GM15510 (cell line): Measurements from ENCODE around the gene MARCO.

Experiments
- POLR2A ChIP-seq: IDR thresholded peaks from 3 replicates; pipeline ENCODE4 v1.6.1; 2011; ENCODE audit warnings: borderline replicate concordance; ENCODE audit not compliant: insufficient read length; ENCODE audit errors: extremely low read depth

The MARCO gene

GRCh38 chr2:118980022-118980421, 38.0 kb downstream of the MARCO start:
- no peak for TF ChIP-seq POLR2A

- TF ChIP-seq POLR2A: no peak
Measured at GRCh38 chr2:118980573-118980972, 38.6 kb downstream of the MARCO start.

- TF ChIP-seq POLR2A: no peak
Measured at GRCh38 chr2:118981632-118982031, 39.6 kb downstream of the MARCO start.

- TF ChIP-seq POLR2A: no peak
Measured at GRCh38 chr2:118982039-118982438, 40.0 kb downstream of the MARCO start.

- no peak for TF ChIP-seq POLR2A
Measured at GRCh38 chr2:118983133-118983532, 41.1 kb downstream of the MARCO start.

- TF ChIP-seq POLR2A: no peak
Measured at GRCh38 chr2:118983915-118984314, 41.9 kb downstream of the MARCO start.

- TF ChIP-seq POLR2A: no peak
Measured at GRCh38 chr2:118986738-118987137, 44.7 kb downstream of the MARCO start.

GRCh38 chr2:118987886-118988285, 45.9 kb downstream of the MARCO start:
- TF ChIP-seq POLR2A: no peak

- no peak for TF ChIP-seq POLR2A
Measured at GRCh38 chr2:118988706-118989105, 46.7 kb downstream of the MARCO start.

- no peak for TF ChIP-seq POLR2A
Measured at GRCh38 chr2:118989481-118989880, 47.5 kb downstream of the MARCO start.

GRCh38 chr2:118990757-118991545, 49.0 kb downstream of the MARCO start:
- no peak for TF ChIP-seq POLR2A

GRCh38 chr2:118991554-118991953, 49.6 kb downstream of the MARCO start:
- TF ChIP-seq POLR2A: no peak

- TF ChIP-seq POLR2A: no peak
Measured at GRCh38 chr2:118992740-118993391, 50.9 kb downstream of the MARCO start.

- TF ChIP-seq POLR2A: no peak
Measured at GRCh38 chr2:118993392-118993752, 51.4 kb downstream of the MARCO start.

- no peak for TF ChIP-seq POLR2A
Measured at GRCh38 chr2:118994172-118994700, 52.2 kb downstream of the MARCO start.

- TF ChIP-seq POLR2A: no peak
Measured at GRCh38 chr2:118994778-118995177, 52.8 kb downstream of the MARCO start.
